A549 (cell line): ENCODE results near the gene ATP10A. TPM values are rescaled to one million over a fixed set of nuclear protein-coding genes. Genes with fewer than 3 reads are reported as not detected.
A peak's percentile ranks its signal among the peaks of the same experiment; 100 is the strongest.

ENCODE experiments used
- ATAC-seq, 2 experiments: fragments of 200-7000 bp in 1 of 2; fragments of >200 bp in 1 of 2; cut with Nextera tagmentation in 1 of 2; cut with Tn5 transposase in 1 of 2; 3 replicates each; pipeline versions ENCODE4 v1.8.0 to v1.9.1; 2018 to 2020; ENCODE audit warnings: mild to moderate bottlenecking in 1 of 2, moderate library complexity in 1 of 2
- CTCF ChIA-PET: fragments of 300-600 bp; sonication (Branson Sonifier 250); formaldehyde crosslinking; extraction: SDS; loops from one replicate; lab custom pipeline; 2021; ENCODE audit warnings: antibody characterized with exemption, inconsistent platforms; lab: Yijun Ruan, JAX
- POLR2A ChIA-PET: fragments of 350-600 bp; formaldehyde crosslinking; extraction: SDS; loops from one replicate; lab custom pipeline; 2021; ENCODE audit warnings: antibody characterized with exemption, inconsistent platforms; lab: Yijun Ruan, JAX
- DNase-seq, 2 experiments: peaks; one replicate each; pipeline versions ENCODE4 v3.0.0 to v3.0.0-alpha.2; 2011 to 2016; ENCODE audit warnings: low read depth in 1 of 2, low spot score in 1 of 2
- FAIRE-seq: peaks from 2 replicates; lab custom pipeline; 2011; peaks lifted over from hg19 to GRCh38; lab: Jason Lieb, UNC
- H3K27ac ChIP-seq, 2 experiments: fragments of >200 bp; sonication (Bioruptor Twin); formaldehyde crosslinking; 3 replicates each; pipeline ENCODE4 v1.5.1; 2016 to 2017
- H3K4me1 ChIP-seq: fragments of >200 bp; sonication (Bioruptor Twin); formaldehyde crosslinking; 3 replicates; pipeline ENCODE4 v1.6.1; 2016
- H3K4me2 ChIP-seq: fragments of >200 bp; sonication (Bioruptor Twin); formaldehyde crosslinking; 3 replicates; pipeline ENCODE4 v1.6.1; 2016
- H3K4me3 ChIP-seq: fragments of >200 bp; sonication (Bioruptor Twin); formaldehyde crosslinking; 3 replicates; pipeline ENCODE4 v1.5.1; 2016
- H3K9me3 ChIP-seq: fragments of >200 bp; sonication (Bioruptor Twin); formaldehyde crosslinking; 3 replicates; pipeline ENCODE4 v1.6.1; 2016
- ESRRA ChIP-seq: fragments of 150-350 bp; IDR thresholded peaks from 2 replicates; pipeline ENCODE4 v1.6.1; 2014; ENCODE audit warnings: mild to moderate bottlenecking, low read length, borderline replicate concordance
- FOSL2 ChIP-seq, 2 experiments: fragments of 450-650 bp in 1 of 2; fragments of >200 bp in 1 of 2; sonication (Bioruptor Twin) in 1 of 2; formaldehyde crosslinking; IDR thresholded peaks; 2 replicates each; pipeline versions ENCODE4 v1.5.0 to v1.6.1; 2016 to 2020; ENCODE audit warnings: mild to moderate bottlenecking in 1 of 2, moderate library complexity in 1 of 2
- HOXA7 ChIP-seq: fragments of 250-450 bp; sonication (Bioruptor Pico); IDR thresholded peaks from 2 replicates; pipeline ENCODE4 v1.5.0; 2020; ENCODE audit warnings: mild to moderate bottlenecking, moderate library complexity
- HOXB13 ChIP-seq: fragments of 250-450 bp; sonication (Bioruptor Pico); IDR thresholded peaks from 2 replicates; pipeline ENCODE4 v1.5.0; 2020; ENCODE audit warnings: low read depth, mild to moderate bottlenecking, moderate library complexity
- JUNB ChIP-seq: fragments of >200 bp; sonication (Bioruptor Twin); formaldehyde crosslinking; IDR thresholded peaks from 2 replicates; pipeline ENCODE4 v1.6.1; 2016
- KDM1A ChIP-seq: fragments of 200-600 bp; sonication (generic); IDR thresholded peaks from 2 replicates; pipeline ENCODE4 v1.6.1; 2016; ENCODE audit warnings: low read depth, mild to moderate bottlenecking
- NPAS2 ChIP-seq: fragments of 250-450 bp; sonication (Bioruptor Pico); IDR thresholded peaks from 2 replicates; pipeline ENCODE4 v1.8.0; 2022; ENCODE audit warnings: mild to moderate bottlenecking, moderate library complexity, borderline replicate concordance
- SMC3 ChIP-seq: fragments of >200 bp; sonication (Bioruptor Twin); formaldehyde crosslinking; IDR thresholded peaks from 3 replicates; pipeline ENCODE4 v1.6.1; 2018; ENCODE audit warnings: inconsistent platforms
- ZFP36 ChIP-seq: fragments of 450-650 bp; IDR thresholded peaks from 2 replicates; pipeline ENCODE4 v1.6.1; 2014; ENCODE audit warnings: borderline replicate concordance; ENCODE audit not compliant: partially characterized antibody
- WGBS: methylation state at CpG from one replicate; pipeline ENCODE4 v1.1.6; 2017; ENCODE audit errors: missing lambda C conversion rate; 5-methylcytosine and 5-hydroxymethylcytosine counted together
- polyA plus RNA-seq, 4 experiments: library from polyadenylated mRNA; depleted of rRNA in 3 of 4; stranded (reverse); fragments of >200 nt; fragmentation: RNase III in 1 of 4; extraction: RNeasy Plus Mini Kit Qiagen cat#74134 plus additional on column Dnase treatment in 1 of 4; gene quantifications; 2 replicates in 3 of 4; 3 replicates in 1 of 4; pipeline ENCODE4 v1.2.3, GENCODE V29; 2011 to 2017
- TF ChIP-seq, protein P1 (sequence below): fragments of >200 bp; sonication (Bioruptor Twin); formaldehyde crosslinking; IDR thresholded peaks from 3 replicates; pipeline ENCODE4 v1.5.1; 2016
- TF ChIP-seq, protein P2 (sequence below): IDR thresholded peaks from 2 replicates; pipeline ENCODE4 v1.6.1; 2012
- TF ChIP-seq, protein P3 (sequence below): fragments of 200-600 bp; sonication (generic); IDR thresholded peaks from 2 replicates; pipeline ENCODE4 v1.6.1; 2016; ENCODE audit warnings: antibody characterized with exemption, mild to moderate bottlenecking, moderate library complexity

ATP10A gene
- polyA plus RNA-seq, 2 of the 4 experiments (the other 2 are of a cell fraction): 5.9 to 7.6 TPM

DNA sequence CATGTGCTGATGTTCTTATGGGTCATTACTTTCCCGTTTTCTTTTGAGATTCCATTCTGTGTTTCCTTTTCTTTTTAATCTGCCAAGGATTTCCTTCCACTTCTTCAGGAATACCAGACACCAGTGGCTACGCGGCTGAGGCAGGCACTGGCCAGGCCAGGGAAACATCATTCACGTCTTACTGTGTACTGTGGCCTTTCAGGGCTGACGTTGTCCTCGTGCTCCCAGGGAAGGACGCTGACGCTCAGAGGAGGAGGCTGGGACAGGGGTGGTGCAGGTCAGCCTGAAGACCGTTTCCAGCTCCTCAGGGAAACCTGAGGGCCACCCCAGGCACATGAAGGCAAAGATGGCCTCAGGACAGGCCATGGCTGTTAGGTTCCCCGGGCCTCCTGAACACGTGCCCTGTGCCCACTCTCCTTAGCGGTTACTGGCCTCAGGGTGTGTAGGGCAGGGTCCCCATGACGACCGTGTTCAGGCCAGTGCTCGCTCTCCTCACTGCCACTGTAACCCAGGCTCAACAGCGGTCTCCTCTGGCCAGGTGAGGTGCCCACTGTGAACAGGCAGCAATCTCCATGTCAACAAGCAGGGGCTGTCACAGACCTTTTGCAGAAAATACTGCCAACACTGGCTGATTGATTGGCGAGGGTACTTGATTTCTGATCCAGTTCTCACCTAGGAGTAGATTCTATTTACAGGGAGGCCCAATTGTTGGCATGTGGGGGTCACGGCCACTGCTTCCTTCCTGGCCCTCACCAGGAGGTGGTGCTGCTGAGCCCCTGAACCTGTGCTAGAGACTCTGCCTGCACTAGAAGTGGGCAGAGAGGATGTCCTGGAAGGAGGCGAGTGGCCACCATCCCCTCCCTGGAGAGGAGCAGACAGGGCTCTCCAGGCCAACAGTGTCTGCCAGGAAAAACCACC, 169.5 kb downstream of the ATP10A start (continued):
- TF ChIP-seq, protein P1, sequence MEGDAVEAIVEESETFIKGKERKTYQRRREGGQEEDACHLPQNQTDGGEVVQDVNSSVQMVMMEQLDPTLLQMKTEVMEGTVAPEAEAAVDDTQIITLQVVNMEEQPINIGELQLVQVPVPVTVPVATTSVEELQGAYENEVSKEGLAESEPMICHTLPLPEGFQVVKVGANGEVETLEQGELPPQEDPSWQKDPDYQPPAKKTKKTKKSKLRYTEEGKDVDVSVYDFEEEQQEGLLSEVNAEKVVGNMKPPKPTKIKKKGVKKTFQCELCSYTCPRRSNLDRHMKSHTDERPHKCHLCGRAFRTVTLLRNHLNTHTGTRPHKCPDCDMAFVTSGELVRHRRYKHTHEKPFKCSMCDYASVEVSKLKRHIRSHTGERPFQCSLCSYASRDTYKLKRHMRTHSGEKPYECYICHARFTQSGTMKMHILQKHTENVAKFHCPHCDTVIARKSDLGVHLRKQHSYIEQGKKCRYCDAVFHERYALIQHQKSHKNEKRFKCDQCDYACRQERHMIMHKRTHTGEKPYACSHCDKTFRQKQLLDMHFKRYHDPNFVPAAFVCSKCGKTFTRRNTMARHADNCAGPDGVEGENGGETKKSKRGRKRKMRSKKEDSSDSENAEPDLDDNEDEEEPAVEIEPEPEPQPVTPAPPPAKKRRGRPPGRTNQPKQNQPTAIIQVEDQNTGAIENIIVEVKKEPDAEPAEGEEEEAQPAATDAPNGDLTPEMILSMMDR: peak; percentile 32; the same call in 2 of the 3 replicates
- no peak for TF ChIP-seq ZFP36
- no peak for TF ChIP-seq JUNB
- TF ChIP-seq ESRRA: no peak
- TF ChIP-seq SMC3: peak; percentile 32; the same call in 2 of the 3 replicates
- TF ChIP-seq, all 56 proteins: peak for 3

DNA sequence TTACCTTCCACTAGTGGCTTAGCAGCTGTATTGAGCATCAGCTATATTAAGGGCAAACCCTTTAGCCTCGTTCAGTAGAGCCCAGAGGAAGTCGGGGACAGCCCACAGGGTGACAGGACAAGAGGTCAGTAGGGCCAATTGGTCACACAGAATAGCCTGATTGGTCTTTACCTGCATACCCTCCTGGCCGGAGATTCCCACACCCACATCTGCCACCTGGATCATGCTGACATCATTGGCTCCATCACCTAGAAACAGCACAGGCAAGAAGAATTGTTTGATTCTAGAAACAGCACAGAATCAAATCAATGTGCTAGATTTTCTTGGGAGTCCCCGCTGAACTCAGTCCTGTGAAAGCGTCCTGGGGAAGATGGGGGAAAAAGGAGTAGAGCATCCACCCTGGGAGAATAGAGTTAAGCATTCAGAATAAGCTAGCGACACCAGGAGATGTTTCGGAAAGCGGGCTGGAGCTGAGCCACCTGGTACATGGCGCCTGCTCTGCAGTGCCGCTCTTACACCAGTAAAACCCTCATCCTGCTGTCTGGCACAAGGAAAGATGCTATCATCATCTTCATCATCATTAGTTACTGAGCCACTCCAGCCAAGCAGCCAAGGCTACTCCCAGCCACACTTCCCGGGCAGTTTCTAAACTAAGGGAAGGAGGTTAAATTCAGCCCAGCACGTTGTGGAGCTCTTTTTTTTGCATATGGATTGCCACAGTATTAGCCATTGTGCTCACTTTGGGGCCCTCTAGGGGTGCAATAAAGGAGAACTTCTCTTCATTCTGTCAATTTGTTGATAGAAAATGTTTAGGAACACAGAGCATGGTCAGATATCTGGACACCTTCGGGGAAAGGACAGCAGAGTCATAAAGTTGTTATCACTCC, 171.3 kb downstream of the ATP10A start:
- H3K9me3 ChIP-seq: no peaks in the 10 kb centered on the region
- TF ChIP-seq HOXA7 (CRISPR knock-in tag): no peak
- TF ChIP-seq ZFP36: no peak
- TF ChIP-seq, protein P2, sequence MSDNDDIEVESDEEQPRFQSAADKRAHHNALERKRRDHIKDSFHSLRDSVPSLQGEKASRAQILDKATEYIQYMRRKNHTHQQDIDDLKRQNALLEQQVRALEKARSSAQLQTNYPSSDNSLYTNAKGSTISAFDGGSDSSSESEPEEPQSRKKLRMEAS: no peak
- no peak for TF ChIP-seq KDM1A
- TF ChIP-seq, all 56 proteins: peak for 0
- no peak for FAIRE-seq
- Histone ChIP-seq H3K4me3 (no peak overlapping the region), H3K27ac (no peak overlapping the region), H3K4me1 (no peaks in the 10 kb centered on the region), H3K4me2 (no peak overlapping the region)
- POLR2A ChIA-PET: no interaction called here
- 84% methylated on average over 13 of the region's 13 CpGs for WGBS
- CTCF ChIA-PET: interaction anchor here (0.8 kb wide), 1 partner anchor 18 kb away, joined by 4 read pairs; no protein-coding TSS in a partner anchor
- DNase-seq: no peak
- peak in 1 of 2 experiments; percentile 33; a peak in 1 of 6 replicates for ATAC-seq

DNA sequence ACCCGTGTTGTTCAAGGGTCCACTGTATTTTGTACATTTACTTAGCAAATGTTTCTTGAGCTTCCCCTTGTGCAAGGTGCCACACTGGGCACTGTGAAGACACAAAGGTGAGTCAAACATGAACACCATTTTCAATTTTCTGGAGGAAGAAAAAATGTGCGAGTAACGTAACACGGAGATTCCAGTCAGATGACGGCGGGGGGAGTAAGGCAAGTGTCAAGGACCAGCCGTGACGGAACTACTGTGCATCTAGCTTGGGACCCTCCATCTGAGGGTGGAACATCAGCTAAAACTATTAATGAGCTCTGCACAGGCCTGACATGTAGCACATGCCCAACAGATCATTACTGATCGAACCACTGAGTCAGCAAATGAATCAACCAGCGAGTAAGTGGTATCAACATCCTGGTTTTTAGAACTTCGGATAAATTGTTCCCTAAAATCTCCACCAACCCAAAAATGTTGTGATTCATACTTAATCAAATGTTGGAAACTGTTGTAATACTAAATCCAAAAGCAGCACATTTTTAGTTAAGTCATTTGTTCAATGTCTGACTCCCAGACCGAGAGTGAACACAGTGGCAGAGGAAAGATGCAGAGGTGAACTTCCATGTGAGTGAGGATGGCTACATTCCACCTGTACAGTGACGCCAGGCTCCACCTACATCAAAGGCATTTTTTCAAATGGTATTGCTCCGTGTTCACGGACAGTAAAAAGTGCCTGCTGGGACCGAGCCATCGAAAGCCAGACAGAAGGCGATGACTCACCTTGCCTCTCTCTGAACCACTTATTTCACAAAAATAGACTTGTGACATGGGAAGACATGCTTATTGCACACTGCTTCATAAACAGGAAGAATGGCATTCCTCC, 172.2 kb downstream of the ATP10A start:
- FAIRE-seq: no peak
- CTCF ChIA-PET: interaction anchor here (0.8 kb wide), 1 partner anchor 19 kb away, joined by 4 read pairs; no protein-coding TSS in a partner anchor
- DNase-seq: no peak
- Histone ChIP-seq H3K4me3 (no peak overlapping the region), H3K4me2 (no peak overlapping the region), H3K9me3 (no peaks in the 10 kb centered on the region), H3K4me1 (no peaks in the 10 kb centered on the region), H3K27ac (no peak overlapping the region)
- no peak for ATAC-seq
- TF ChIP-seq NPAS2 (CRISPR knock-in tag): no peak
- no peak for TF ChIP-seq HOXB13
- TF ChIP-seq FOSL2 (IDR thresholded peaks at IDR 0.05): no peak
- no peak for TF ChIP-seq FOSL2 (CRISPR knock-in tag; IDR thresholded peaks at IDR 0.05)
- TF ChIP-seq, protein P3, sequence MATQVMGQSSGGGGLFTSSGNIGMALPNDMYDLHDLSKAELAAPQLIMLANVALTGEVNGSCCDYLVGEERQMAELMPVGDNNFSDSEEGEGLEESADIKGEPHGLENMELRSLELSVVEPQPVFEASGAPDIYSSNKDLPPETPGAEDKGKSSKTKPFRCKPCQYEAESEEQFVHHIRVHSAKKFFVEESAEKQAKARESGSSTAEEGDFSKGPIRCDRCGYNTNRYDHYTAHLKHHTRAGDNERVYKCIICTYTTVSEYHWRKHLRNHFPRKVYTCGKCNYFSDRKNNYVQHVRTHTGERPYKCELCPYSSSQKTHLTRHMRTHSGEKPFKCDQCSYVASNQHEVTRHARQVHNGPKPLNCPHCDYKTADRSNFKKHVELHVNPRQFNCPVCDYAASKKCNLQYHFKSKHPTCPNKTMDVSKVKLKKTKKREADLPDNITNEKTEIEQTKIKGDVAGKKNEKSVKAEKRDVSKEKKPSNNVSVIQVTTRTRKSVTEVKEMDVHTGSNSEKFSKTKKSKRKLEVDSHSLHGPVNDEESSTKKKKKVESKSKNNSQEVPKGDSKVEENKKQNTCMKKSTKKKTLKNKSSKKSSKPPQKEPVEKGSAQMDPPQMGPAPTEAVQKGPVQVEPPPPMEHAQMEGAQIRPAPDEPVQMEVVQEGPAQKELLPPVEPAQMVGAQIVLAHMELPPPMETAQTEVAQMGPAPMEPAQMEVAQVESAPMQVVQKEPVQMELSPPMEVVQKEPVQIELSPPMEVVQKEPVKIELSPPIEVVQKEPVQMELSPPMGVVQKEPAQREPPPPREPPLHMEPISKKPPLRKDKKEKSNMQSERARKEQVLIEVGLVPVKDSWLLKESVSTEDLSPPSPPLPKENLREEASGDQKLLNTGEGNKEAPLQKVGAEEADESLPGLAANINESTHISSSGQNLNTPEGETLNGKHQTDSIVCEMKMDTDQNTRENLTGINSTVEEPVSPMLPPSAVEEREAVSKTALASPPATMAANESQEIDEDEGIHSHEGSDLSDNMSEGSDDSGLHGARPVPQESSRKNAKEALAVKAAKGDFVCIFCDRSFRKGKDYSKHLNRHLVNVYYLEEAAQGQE: no peak
- WGBS: 84% methylated on average over 18 of the region's 18 CpGs
- POLR2A ChIA-PET: no interaction called here
